OCI-LY1 (cell line): ENCODE measurements around the gene ERCC6.

Source experiments
- H2AFZ ChIP-seq: fragments of 200-600 bp; sonication (generic), shearing (Covaris generic); 2 replicates; pipeline ENCODE4 v1.6.0; 2014; ENCODE audit warnings: antibody characterized with exemption, mild to moderate bottlenecking, low read length
- H3F3A ChIP-seq: fragments of 200-600 bp; sonication (generic), shearing (Covaris generic); 2 replicates; pipeline ENCODE4 v1.6.0; 2014; ENCODE audit warnings: mild to moderate bottlenecking, antibody characterized with exemption, low read length, moderate library complexity; ENCODE audit not compliant: insufficient read depth
- H3K27ac ChIP-seq: fragments of 200-600 bp; sonication (generic); 2 replicates; pipeline ENCODE4 v1.5.1; 2014; ENCODE audit warnings: low read length, mixed run types, mild to moderate bottlenecking, low read depth; ENCODE audit not compliant: poor library complexity, severe bottlenecking
- H3K27me3 ChIP-seq: fragments of 200-600 bp; sonication (generic); 2 replicates; pipeline ENCODE4 v1.6.0; 2014; ENCODE audit warnings: antibody characterized with exemption, mild to moderate bottlenecking, low read length, moderate library complexity; ENCODE audit not compliant: insufficient read depth
- H3K36me3 ChIP-seq: fragments of 200-600 bp; sonication (generic); 2 replicates; pipeline ENCODE4 v1.6.1; 2014; ENCODE audit warnings: mild to moderate bottlenecking, antibody characterized with exemption, low read length, moderate library complexity, mixed read lengths; ENCODE audit not compliant: insufficient read depth
- H3K4me1 ChIP-seq: fragments of 200-600 bp; sonication (generic); 2 replicates; pipeline ENCODE4 v1.5.1; 2014; ENCODE audit warnings: mild to moderate bottlenecking, low read length, moderate library complexity; ENCODE audit not compliant: insufficient read depth, severe bottlenecking
- H3K4me2 ChIP-seq: fragments of 200-600 bp; sonication (generic), shearing (Covaris generic); 2 replicates; pipeline ENCODE4 v1.6.1; 2014; ENCODE audit warnings: low read length
- H3K4me3 ChIP-seq: fragments of 200-600 bp; sonication (generic); 2 replicates; pipeline ENCODE4 v1.5.1; 2014; ENCODE audit warnings: low read length, low read depth, mild to moderate bottlenecking, mixed read lengths; ENCODE audit not compliant: poor library complexity, severe bottlenecking
- H3K79me2 ChIP-seq: fragments of 200-600 bp; shearing (Covaris generic); 2 replicates; pipeline ENCODE4 v1.6.1; 2016; ENCODE audit warnings: mixed run types, low read length, mixed read lengths; ENCODE audit not compliant: insufficient read depth
- H3K9ac ChIP-seq: fragments of 200-600 bp; sonication (generic), shearing (Covaris generic); 2 replicates; pipeline ENCODE4 v1.6.1; 2014; ENCODE audit warnings: mild to moderate bottlenecking, low read length, mixed read lengths
- H3K9me2 ChIP-seq: fragments of 200-600 bp; sonication (generic), shearing (Covaris generic); 2 replicates; pipeline ENCODE4 v1.6.1; 2014; ENCODE audit warnings: low read depth, mild to moderate bottlenecking, low read length, mixed read lengths
- H3K9me3 ChIP-seq: fragments of 200-600 bp; shearing (Covaris generic); 2 replicates; pipeline ENCODE4 v1.6.1; 2014; ENCODE audit warnings: low read length, mixed read lengths
- H4K20me1 ChIP-seq: fragments of 200-600 bp; sonication (generic), shearing (Covaris generic); 2 replicates; pipeline ENCODE4 v1.6.0; 2016; ENCODE audit warnings: mild to moderate bottlenecking, low read length; ENCODE audit not compliant: insufficient read depth
- EZH2 ChIP-seq: fragments of 200-600 bp; sonication (generic), shearing (Covaris generic); IDR thresholded peaks from 2 replicates; pipeline ENCODE4 v1.8.0; 2017; ENCODE audit warnings: borderline replicate concordance, mixed run types, mild to moderate bottlenecking, antibody characterized with exemption, low read length, moderate library complexity, mixed read lengths
- TF ChIP-seq, protein P1 (sequence below): fragments of 200-600 bp; sonication (generic), shearing (Covaris generic); IDR thresholded peaks from 2 replicates; pipeline ENCODE4 v1.5.1; 2017; ENCODE audit warnings: mild to moderate bottlenecking, antibody characterized with exemption, low read length, moderate library complexity, mixed read lengths

ERCC6 gene

DNA sequence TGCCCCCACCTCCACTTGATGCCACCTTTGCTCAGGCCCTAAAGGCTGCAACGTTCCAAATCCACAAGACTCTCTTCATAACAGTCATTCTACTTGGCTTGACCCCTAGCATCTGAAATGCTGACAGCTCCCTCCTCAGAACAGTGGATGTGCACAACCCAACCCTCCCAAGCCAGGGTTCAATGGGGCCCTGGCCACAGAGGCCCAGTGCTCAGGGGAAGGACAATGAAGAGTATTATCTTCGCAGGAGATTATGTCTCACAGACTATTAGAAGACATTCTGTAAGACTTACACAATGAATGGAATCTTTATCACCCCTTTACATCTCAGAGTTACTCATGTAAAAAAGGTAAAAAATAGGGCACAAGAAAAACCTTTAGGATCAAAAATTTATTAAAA is 20.4 kb downstream of the ERCC6 start:
- no peak overlapping the region for H3K4me3 ChIP-seq
- H3K27me3 ChIP-seq = no peaks in the 10 kb centered on the region
- no peak overlapping the region for H3K9ac ChIP-seq
- H2AFZ ChIP-seq = no peak overlapping the region
- TF ChIP-seq, protein P1, sequence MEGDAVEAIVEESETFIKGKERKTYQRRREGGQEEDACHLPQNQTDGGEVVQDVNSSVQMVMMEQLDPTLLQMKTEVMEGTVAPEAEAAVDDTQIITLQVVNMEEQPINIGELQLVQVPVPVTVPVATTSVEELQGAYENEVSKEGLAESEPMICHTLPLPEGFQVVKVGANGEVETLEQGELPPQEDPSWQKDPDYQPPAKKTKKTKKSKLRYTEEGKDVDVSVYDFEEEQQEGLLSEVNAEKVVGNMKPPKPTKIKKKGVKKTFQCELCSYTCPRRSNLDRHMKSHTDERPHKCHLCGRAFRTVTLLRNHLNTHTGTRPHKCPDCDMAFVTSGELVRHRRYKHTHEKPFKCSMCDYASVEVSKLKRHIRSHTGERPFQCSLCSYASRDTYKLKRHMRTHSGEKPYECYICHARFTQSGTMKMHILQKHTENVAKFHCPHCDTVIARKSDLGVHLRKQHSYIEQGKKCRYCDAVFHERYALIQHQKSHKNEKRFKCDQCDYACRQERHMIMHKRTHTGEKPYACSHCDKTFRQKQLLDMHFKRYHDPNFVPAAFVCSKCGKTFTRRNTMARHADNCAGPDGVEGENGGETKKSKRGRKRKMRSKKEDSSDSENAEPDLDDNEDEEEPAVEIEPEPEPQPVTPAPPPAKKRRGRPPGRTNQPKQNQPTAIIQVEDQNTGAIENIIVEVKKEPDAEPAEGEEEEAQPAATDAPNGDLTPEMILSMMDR = no peak
- TF ChIP-seq EZH2 = no peak
- H3K4me1 ChIP-seq = no peaks in the 10 kb centered on the region
- H3K9me3 ChIP-seq = no peaks in the 10 kb centered on the region
- peaks cover 33% of the 10 kb centered on the region; the same call in 1 of the 2 replicates for H3K36me3 ChIP-seq
- no peaks in the 10 kb centered on the region for H3K79me2 ChIP-seq
- no peaks in the 10 kb centered on the region for H4K20me1 ChIP-seq
- H3F3A ChIP-seq = no peaks in the 10 kb centered on the region
- no peak overlapping the region for H3K4me2 ChIP-seq
- H3K9me2 ChIP-seq = no peaks in the 10 kb centered on the region
- H3K27ac ChIP-seq = no peak overlapping the region

DNA sequence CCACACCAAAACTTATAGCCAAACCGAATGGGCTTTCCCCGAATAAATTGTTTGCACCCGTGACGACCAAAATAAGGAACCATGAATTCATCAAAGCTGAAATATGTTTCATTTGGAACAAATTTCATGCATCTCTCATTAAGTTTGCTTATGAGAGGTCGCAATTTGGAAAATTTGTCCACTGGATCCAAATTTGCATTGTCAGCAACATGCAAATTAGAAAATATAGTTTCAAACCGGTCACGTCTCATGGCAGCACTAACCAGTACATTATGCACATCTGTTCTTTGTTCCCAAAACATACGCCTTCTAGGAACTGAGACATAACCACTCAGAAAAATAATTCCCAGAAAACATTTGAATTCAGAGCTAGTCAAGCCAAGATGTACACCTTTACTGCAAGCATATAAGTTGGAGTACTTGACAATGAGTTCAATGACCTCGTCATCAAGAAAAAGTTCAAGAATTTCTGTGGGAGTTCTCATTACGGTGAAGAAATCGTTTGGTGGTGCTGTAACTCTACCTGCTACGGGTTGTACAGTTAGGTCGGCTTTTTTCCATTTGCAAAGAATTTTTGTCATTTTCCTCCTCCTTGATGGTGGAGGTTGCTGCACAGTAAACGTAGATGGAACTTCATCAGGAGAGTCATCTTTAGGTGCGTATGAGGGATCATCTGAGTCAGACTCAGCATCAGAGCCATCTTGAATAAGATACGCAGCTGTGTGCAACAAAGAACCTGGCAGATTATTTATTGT is 22.5 kb downstream of the ERCC6 start:
- no peaks in the 10 kb centered on the region for H3K27me3 ChIP-seq
- H3K36me3 ChIP-seq = peaks cover 23% of the 10 kb centered on the region; the same call in 1 of the 2 replicates
- no peak overlapping the region for H2AFZ ChIP-seq
- no peaks in the 10 kb centered on the region for H3K4me1 ChIP-seq
- no peaks in the 10 kb centered on the region for H3K9me2 ChIP-seq
- H3K79me2 ChIP-seq = no peaks in the 10 kb centered on the region
- H3K9me3 ChIP-seq = no peaks in the 10 kb centered on the region
- H3K4me3 ChIP-seq = no peak overlapping the region
- H4K20me1 ChIP-seq = no peaks in the 10 kb centered on the region
- H3F3A ChIP-seq = no peaks in the 10 kb centered on the region
- TF ChIP-seq EZH2 = no peak
- TF ChIP-seq, protein P1 = no peak
- no peak overlapping the region for H3K27ac ChIP-seq
- no peak overlapping the region for H3K4me2 ChIP-seq
- H3K9ac ChIP-seq = no peak overlapping the region

DNA sequence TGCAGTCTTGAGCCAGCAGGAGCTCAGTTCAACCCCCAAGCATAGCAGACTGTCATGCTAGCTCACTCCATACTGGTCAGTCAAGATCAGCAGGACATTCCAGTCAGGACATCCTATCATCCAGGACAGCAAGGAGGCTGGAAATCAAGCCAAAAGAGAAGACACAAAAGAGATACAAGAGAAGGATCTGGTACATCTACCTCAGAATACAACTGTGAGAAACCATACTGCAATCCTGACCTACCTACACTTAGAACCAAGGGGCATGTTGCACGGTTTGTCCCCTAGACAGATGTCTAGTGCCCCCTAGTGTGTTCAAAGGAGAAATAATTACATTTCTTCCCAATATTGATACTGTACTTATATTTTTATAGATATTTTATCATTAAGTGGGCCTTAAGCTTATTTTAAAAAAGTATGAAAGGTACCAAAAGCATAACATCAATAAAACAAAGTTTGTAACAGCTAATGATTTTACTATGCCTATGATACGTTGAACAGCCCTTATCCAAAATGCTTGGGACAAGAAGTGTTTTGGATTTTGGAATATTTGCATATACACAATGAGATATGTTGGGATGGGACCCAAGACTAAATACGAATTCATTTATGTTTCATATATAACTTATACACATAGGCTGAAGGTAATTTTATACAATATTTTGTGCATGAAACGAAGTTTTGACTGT is 26.7 kb downstream of the ERCC6 start:
- H3K4me2 ChIP-seq = no peak overlapping the region
- TF ChIP-seq, protein P1 = peak; percentile 69
- no peak for TF ChIP-seq EZH2
- H3K79me2 ChIP-seq = no peaks in the 10 kb centered on the region
- no peaks in the 10 kb centered on the region for H3K9me3 ChIP-seq
- H3K9me2 ChIP-seq = no peaks in the 10 kb centered on the region
- no peaks in the 10 kb centered on the region for H3F3A ChIP-seq
- H4K20me1 ChIP-seq = no peaks in the 10 kb centered on the region
- peaks cover 22% of the 10 kb centered on the region; the same call in 1 of the 2 replicates for H3K36me3 ChIP-seq
- peaks cover 14% of the 10 kb centered on the region for H3K4me1 ChIP-seq
- H3K9ac ChIP-seq = no peak overlapping the region
- H3K27ac ChIP-seq = no peak overlapping the region
- H3K4me3 ChIP-seq = no peak overlapping the region
- no peaks in the 10 kb centered on the region for H3K27me3 ChIP-seq
- no peak overlapping the region for H2AFZ ChIP-seq
